Aorta (tissue), 5 donors: Measurements from ENCODE around the gene DSC1. TPM values are rescaled to one million over a fixed set of nuclear protein-coding genes. Genes with fewer than 3 reads are reported as not detected.

ENCODE experiments used
- ATAC-seq: fragments of 200-7000 bp; cut with Tn5 transposase; one replicate; pipeline ENCODE4 v1.9.1; 2022; ENCODE audit warnings: moderate library complexity; ENCODE audit not compliant: low FRiP score
- DNase-seq, 2 donors: peaks; one replicate each; pipeline ENCODE4 v3.0.0-alpha.2; 2020
- H3K27ac ChIP-seq, 2 donors: one replicate each; pipeline ENCODE4 v1.5.1; 2013; ENCODE audit warnings: low read length in 2 of 2, mild to moderate bottlenecking in 2 of 2, moderate library complexity in 2 of 2, control low read depth in 1 of 2, inconsistent platforms in 1 of 2, low read depth in 1 of 2
- H3K27me3 ChIP-seq, 2 donors: one replicate each; pipeline ENCODE4 v1.6.1; 2013; ENCODE audit warnings: control low read depth in 1 of 2, low read length in 1 of 2, mild to moderate bottlenecking in 1 of 2, moderate library complexity in 1 of 2; ENCODE audit not compliant: insufficient read depth in 2 of 2, control insufficient read depth in 1 of 2
- H3K36me3 ChIP-seq, 2 donors: one replicate each; pipeline ENCODE4 v1.6.1; 2013; ENCODE audit warnings: control low read depth in 1 of 2, low read length in 1 of 2, mild to moderate bottlenecking in 1 of 2; ENCODE audit not compliant: insufficient read depth in 2 of 2, control insufficient read depth in 1 of 2
- H3K4me1 ChIP-seq, 2 donors: one replicate each; pipeline ENCODE4 v1.6.1; 2013; ENCODE audit warnings: low read length in 2 of 2, control low read depth in 1 of 2, mild to moderate bottlenecking in 1 of 2, moderate library complexity in 1 of 2; ENCODE audit not compliant: insufficient read depth in 2 of 2, control insufficient read depth in 1 of 2
- H3K4me3 ChIP-seq, 2 donors: one replicate each; pipeline ENCODE4 v1.5.1; 2013; ENCODE audit warnings: low read length in 2 of 2, control low read depth in 1 of 2, mild to moderate bottlenecking in 1 of 2
- H3K9me3 ChIP-seq: one replicate; pipeline ENCODE4 v1.6.1; 2013; ENCODE audit warnings: mild to moderate bottlenecking, low read length; ENCODE audit not compliant: control insufficient read depth
- WGBS, 2 donors: extraction: QIAGEN DNeasy Blood & Tissue Kit; methylation state at CpG; one replicate each; pipeline ENCODE4 v1.1.7; 2013; 5-methylcytosine and 5-hydroxymethylcytosine counted together
- intact Hi-C, 2 donors: fragments of 100-400 bp; cut with DNase I; formaldehyde crosslinking; loops; one replicate each; pipeline versions ENCODE4 v1.14.2 to v1.15.0; 2022
- polyA plus RNA-seq, 2 donors: library from polyadenylated mRNA; stranded (reverse); fragments of 200-250 nt; gene quantifications; one replicate each; pipeline ENCODE4 v1.2.3, GENCODE V29; 2013
- total RNA-seq, 2 donors: library from RNA; stranded (reverse); fragmentation: NEBNext Ultra II Directional; extraction: Animal tissue kit (Norgen Biotek cat#: 25700); gene quantifications; one replicate each; pipeline ENCODE4 v1.2.1, GENCODE V29; 2021
- donor health status: healthy with polysubstance abuse.
- donor health status: Bipolar disorder and iron deficiency.
- donor health status: DM: no; HTN: no; CAD: no.
- donor health status: DM: no; HTN: no; CAD: no.
- donor health status: DM: yes; HTN: yes; CAD: no.

Gene DSC1
- total and polyA plus RNA-seq, 4 donors: not detected

DNA sequence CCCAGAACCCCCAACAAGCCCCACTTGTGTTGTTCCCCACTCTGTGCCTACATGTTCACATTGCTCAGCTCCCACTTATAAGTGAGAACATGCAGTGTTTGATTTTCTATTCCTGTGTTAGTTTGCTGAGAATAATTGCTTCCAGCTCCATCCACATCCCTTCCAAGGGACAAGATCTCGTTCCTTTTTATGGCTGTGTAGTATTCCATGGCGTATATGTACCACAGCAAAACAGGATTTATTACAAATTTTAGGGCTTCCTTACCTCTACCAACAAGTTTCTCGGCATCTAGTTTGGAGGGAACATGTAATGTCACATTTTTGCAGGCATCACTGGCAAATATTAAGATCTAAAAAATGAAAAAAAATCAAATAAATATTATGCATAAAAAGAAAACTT, 69.4 kb downstream of the DSC1 start:
- no peaks in the 10 kb centered on the region for H3K27me3 ChIP-seq
- DNase-seq: no peak
- ATAC-seq: no peak
- 96 to 97% methylated on average over 3 of the region's 3 CpGs for WGBS, 2 donors
- H3K36me3 ChIP-seq: no peaks in the 10 kb centered on the region
- intact Hi-C loops: no loop called here
- no peak overlapping the region for H3K27ac ChIP-seq
- H3K9me3 ChIP-seq: no peaks in the 10 kb centered on the region
- H3K4me3 ChIP-seq: no peak overlapping the region
- no peaks in the 10 kb centered on the region for H3K4me1 ChIP-seq

DNA sequence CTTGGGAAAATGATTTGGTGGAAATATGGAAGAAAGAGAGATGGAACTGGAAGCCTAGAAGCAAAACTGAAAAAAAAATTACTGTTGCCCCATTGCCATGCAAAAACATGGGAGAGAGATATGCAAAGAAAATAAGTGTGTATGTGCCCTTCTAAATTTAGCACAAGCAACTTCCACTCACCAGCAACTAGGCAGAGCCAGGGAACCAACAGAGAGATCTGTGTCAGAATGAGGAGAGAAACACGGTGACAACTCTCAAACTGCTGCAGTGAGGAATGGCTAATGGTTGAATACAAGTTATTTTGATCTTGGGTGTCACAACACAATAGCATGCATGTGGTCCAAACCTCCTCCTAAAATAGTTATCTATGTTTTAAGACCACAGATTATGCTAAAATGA, 71.3 kb downstream of the DSC1 start:
- WGBS, 2 donors: 0 to 14% methylated on average over 1 of the region's 1 CpG
- DNase-seq: no peak
- no peaks in the 10 kb centered on the region for H3K36me3 ChIP-seq
- no peak overlapping the region for H3K4me3 ChIP-seq
- intact Hi-C loops: no loop called here
- ATAC-seq: no peak
- H3K27me3 ChIP-seq: no peaks in the 10 kb centered on the region
- no peaks in the 10 kb centered on the region for H3K4me1 ChIP-seq
- peaks cover 1% of the 10 kb centered on the region for H3K9me3 ChIP-seq
- no peak overlapping the region for H3K27ac ChIP-seq

DNA sequence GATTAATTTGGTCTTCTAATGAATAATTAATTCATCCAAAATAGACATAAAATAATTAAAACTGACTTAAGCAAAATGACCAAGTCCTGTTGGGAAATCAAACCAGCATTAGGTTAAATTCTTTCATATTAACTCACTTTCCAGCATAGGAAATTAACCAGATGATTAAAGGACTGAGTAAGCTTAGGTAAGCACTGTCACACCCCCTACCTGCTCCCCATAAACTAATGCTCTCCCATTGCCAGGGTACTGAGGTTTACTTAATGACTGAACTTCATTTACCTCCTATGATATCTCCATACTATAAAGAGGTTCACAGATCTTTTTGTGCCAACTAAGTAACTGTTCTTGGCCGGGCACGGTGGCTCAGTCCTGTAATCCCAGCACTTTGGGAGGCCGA, 74.1 kb downstream of the DSC1 start:
- H3K4me1 ChIP-seq: no peaks in the 10 kb centered on the region
- H3K4me3 ChIP-seq: no peak overlapping the region
- no peak for ATAC-seq
- no peaks in the 10 kb centered on the region for H3K36me3 ChIP-seq
- WGBS, 2 donors: 92 to 95% methylated on average over 3 of the region's 3 CpGs
- intact Hi-C loops: no loop called here
- DNase-seq: no peak
- H3K9me3 ChIP-seq: peaks cover 1% of the 10 kb centered on the region
- no peak overlapping the region for H3K27ac ChIP-seq
- no peaks in the 10 kb centered on the region for H3K27me3 ChIP-seq

DNA sequence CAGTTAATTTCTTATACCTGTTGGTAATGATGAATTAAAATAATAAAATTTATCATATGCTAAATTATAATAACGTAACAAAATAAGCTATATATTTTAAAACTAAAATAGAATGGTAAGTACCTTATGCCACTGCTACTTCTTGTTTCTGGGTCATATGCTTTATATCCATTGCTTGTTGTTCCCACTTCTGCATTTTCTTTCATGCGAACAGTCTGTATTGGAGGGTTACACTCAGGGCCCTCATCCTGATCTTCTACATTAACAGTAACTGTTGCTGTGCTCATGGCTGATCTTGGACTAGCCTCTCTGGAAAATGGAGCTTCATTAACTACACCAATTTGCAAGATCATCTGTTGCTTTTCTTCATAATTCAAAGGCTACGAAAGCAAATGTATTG, 82.7 kb downstream of the DSC1 start:
- Histone ChIP-seq H3K9me3 (peaks cover 2% of the 10 kb centered on the region), H3K4me1 (no peaks in the 10 kb centered on the region), H3K27ac (no peak overlapping the region), H3K36me3 (no peaks in the 10 kb centered on the region), H3K27me3 (no peaks in the 10 kb centered on the region), H3K4me3 (no peak overlapping the region)
- intact Hi-C loops: no loop called here
- WGBS, 2 donors: 95% methylated on average over 3 of the region's 3 CpGs
- ATAC-seq: no peak
- no peak for DNase-seq

Other genes starting within 250 kb of the DSC1 start
- 1 to 10 TPM in 1 of 2 donors, under 1 TPM in 1; 0.58 to 2.3 TPM for gene DSC3, start 120.1 kb downstream of the DSC1 start, total RNA-seq
- 1 to 10 TPM in 1 of 2 donors, under 1 TPM in 1; 0.46 to 2.0 TPM for gene DSC3, start 120.1 kb downstream of the DSC1 start, polyA plus RNA-seq
- gene DSC2, start 60.4 kb downstream of the DSC1 start, total RNA-seq: 1 to 10 TPM; 3.8 to 6.8 TPM
- gene DSC2, start 60.4 kb downstream of the DSC1 start, polyA plus RNA-seq: 1 to 10 TPM in 1 of 2 donors, under 1 TPM in 1; 0.23 to 2.9 TPM
- gene DSG1, start 155.3 kb upstream of the DSC1 start, total RNA-seq: not detected
- not detected for gene DSG1, start 155.3 kb upstream of the DSC1 start, polyA plus RNA-seq
- gene DSG4, start 213.9 kb upstream of the DSC1 start, total RNA-seq: not detected
- gene DSG4, start 213.9 kb upstream of the DSC1 start, polyA plus RNA-seq: not detected